Activated CD4-positive, CD25-positive, alpha-beta regulatory T cell treated with anti-CD3 and anti-CD28 coated beads, Interleukin-2, amount 50 U/mL, for 72 hours (primary cell): ENCODE results near the gene ZCCHC9.

Experiments used
- DNase-seq: peaks from one replicate; pipeline ENCODE4 v3.0.0; 2021

ZCCHC9 gene

GRCh38 chr5:81359881-81360280, 58.5 kb downstream of the ZCCHC9 start:
- no peak for DNase-seq

GRCh38 chr5:81360640-81361039, 59.3 kb downstream of the ZCCHC9 start:
- DNase-seq = no peak

- DNase-seq = no peak
Measured at GRCh38 chr5:81361600-81361999, 60.2 kb downstream of the ZCCHC9 start.
